OCI-LY7 (cell line): Measurements from ENCODE around the gene CCSER2. TPM values are rescaled to one million over a fixed set of nuclear protein-coding genes. Genes with fewer than 3 reads are reported as not detected.

ENCODE experiments used
- BruUV-seq: library from RNA; stranded (reverse); fragments of 400-500 nt; replicated peaks from 2 replicates; lab custom pipeline; 2021; lab: Mats Ljungman, UMichigan
- CTCF ChIA-PET: fragments of 300-600 bp; sonication (Branson Sonifier 250); formaldehyde crosslinking; loops from one replicate; lab custom pipeline; 2022; ENCODE audit warnings: antibody characterized with exemption; ENCODE audit not compliant: unreplicated experiment; lab: Charles Lee
- POLR2A ChIA-PET: fragments of 300-600 bp; sonication (Branson Sonifier 250); formaldehyde crosslinking; loops from one replicate; lab custom pipeline; 2022; ENCODE audit warnings: antibody characterized with exemption; lab: Charles Lee
- DNase-seq: peaks from one replicate; pipeline ENCODE4 v3.0.0-alpha.2; 2015; ENCODE audit warnings: low spot score
- H2AFZ ChIP-seq: fragments of 200-600 bp; sonication (generic), shearing (Covaris generic); 2 replicates; pipeline ENCODE4 v1.6.1; 2014; ENCODE audit warnings: mild to moderate bottlenecking, antibody characterized with exemption, low read length, moderate library complexity
- H3K27ac ChIP-seq: fragments of 200-600 bp; sonication (generic); 2 replicates; pipeline ENCODE4 v1.5.1; 2014; ENCODE audit warnings: mixed run types, low read depth, mild to moderate bottlenecking, moderate library complexity, low read length, inconsistent platforms; ENCODE audit not compliant: poor library complexity, severe bottlenecking
- H3K36me3 ChIP-seq: fragments of 200-600 bp; sonication (generic); 2 replicates; pipeline ENCODE4 v1.6.1; 2014; ENCODE audit warnings: mild to moderate bottlenecking, antibody characterized with exemption, low read length, moderate library complexity, mixed read lengths; ENCODE audit not compliant: insufficient read depth
- H3K4me1 ChIP-seq: fragments of 200-600 bp; sonication (generic); 2 replicates; pipeline ENCODE4 v1.5.1; 2014; ENCODE audit warnings: mild to moderate bottlenecking, low read length; ENCODE audit not compliant: insufficient read depth, poor library complexity, severe bottlenecking
- H3K4me2 ChIP-seq: fragments of 200-600 bp; sonication (generic); 2 replicates; pipeline ENCODE4 v1.6.1; 2014; ENCODE audit warnings: mild to moderate bottlenecking, low read length
- H3K4me3 ChIP-seq: fragments of 200-600 bp; sonication (generic); 2 replicates; pipeline ENCODE4 v1.5.1; 2014; ENCODE audit warnings: mild to moderate bottlenecking, low read depth, low read length; ENCODE audit not compliant: poor library complexity, severe bottlenecking
- H3K79me2 ChIP-seq: fragments of 200-600 bp; sonication (generic); 2 replicates; pipeline ENCODE4 v1.6.1; 2016; ENCODE audit warnings: low read depth, mild to moderate bottlenecking, low read length, moderate library complexity, mixed read lengths; ENCODE audit not compliant: insufficient read depth
- H3K9me2 ChIP-seq: fragments of 200-600 bp; sonication (generic); 2 replicates; pipeline ENCODE4 v1.6.1; 2016; ENCODE audit warnings: mild to moderate bottlenecking, low read length, mixed read lengths; ENCODE audit not compliant: insufficient read depth
- H3K9me3 ChIP-seq: fragments of 200-600 bp; sonication (generic); 2 replicates; pipeline ENCODE4 v1.6.1; 2014; ENCODE audit warnings: mild to moderate bottlenecking, mixed run types, low read length, mixed read lengths
- H4K20me1 ChIP-seq: fragments of 200-600 bp; sonication (generic); 2 replicates; pipeline ENCODE4 v1.6.1; 2014; ENCODE audit warnings: mild to moderate bottlenecking, antibody characterized with exemption, low read length, moderate library complexity, mixed read lengths; ENCODE audit not compliant: insufficient read depth
- EZH2phosphoT487 ChIP-seq: fragments of 200-600 bp; sonication (generic); IDR thresholded peaks from 2 replicates; pipeline ENCODE4 v1.6.1; 2018; ENCODE audit warnings: low read depth, borderline replicate concordance, mild to moderate bottlenecking, mixed run types, antibody characterized with exemption, low read length, moderate library complexity, mixed read lengths
- intact Hi-C: fragments of 100-400 bp; cut with micrococcal nuclease; formaldehyde crosslinking; loops from one replicate; pipeline ENCODE4 v1.10.0; 2022; ENCODE audit not compliant: unreplicated experiment
- total RNA-seq, 2 experiments: library from RNA; depleted of rRNA in 1 of 2; stranded (reverse); fragments of >200 nt in 1 of 2; shearing (Covaris generic) in 1 of 2; gene quantifications; 2 replicates each; pipeline ENCODE4 v1.2.3, GENCODE V29; 2014 to 2022
- TF ChIP-seq, protein P1 (sequence below): fragments of 200-600 bp; sonication (generic); conservative IDR thresholded peaks from 2 replicates; pipeline ENCODE4 v1.5.1; 2014; ENCODE audit warnings: mild to moderate bottlenecking, antibody characterized with exemption, low read length, moderate library complexity, mixed read lengths

The CCSER2 gene
- total RNA-seq, 2 experiments from 2014 or later = 15.9 to 30.1 TPM

DNA sequence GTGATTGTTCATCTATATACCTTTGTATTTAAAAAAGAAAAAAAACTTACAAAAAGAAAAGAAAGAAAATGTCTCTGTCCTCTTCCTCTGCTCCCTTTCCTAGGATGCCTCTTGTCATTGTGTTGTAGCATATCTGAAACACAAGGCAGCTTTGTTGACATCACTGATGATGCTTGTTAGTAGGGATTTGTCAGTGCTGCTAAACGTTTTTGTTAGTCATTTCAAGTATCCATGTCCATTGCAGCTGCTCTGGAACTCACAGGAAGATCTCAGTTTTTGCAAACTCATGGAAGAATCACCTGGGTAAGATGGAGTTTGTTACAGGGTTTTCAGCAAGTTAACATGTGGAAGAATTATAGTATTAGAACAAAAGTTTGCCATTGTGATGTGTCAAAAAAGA is 123.6 kb downstream of the CCSER2 start:
- Histone ChIP-seq H3K9me3 (no peaks in the 10 kb centered on the region), H3K36me3 (no peaks in the 10 kb centered on the region), H4K20me1 (no peaks in the 10 kb centered on the region), H3K79me2 (no peaks in the 10 kb centered on the region), H3K4me3 (no peak overlapping the region), H3K4me2 (no peak overlapping the region), H3K9me2 (no peaks in the 10 kb centered on the region), H3K4me1 (no peaks in the 10 kb centered on the region), H3K27ac (no peak overlapping the region), H2AFZ (no peak overlapping the region)
- DNase-seq = no peak
- ChIA-PET CTCF (no interaction called here), POLR2A (no interaction called here)
- intact Hi-C loops = no loop called here
- TF ChIP-seq EZH2phosphoT487 = no peak
- TF ChIP-seq, protein P1, sequence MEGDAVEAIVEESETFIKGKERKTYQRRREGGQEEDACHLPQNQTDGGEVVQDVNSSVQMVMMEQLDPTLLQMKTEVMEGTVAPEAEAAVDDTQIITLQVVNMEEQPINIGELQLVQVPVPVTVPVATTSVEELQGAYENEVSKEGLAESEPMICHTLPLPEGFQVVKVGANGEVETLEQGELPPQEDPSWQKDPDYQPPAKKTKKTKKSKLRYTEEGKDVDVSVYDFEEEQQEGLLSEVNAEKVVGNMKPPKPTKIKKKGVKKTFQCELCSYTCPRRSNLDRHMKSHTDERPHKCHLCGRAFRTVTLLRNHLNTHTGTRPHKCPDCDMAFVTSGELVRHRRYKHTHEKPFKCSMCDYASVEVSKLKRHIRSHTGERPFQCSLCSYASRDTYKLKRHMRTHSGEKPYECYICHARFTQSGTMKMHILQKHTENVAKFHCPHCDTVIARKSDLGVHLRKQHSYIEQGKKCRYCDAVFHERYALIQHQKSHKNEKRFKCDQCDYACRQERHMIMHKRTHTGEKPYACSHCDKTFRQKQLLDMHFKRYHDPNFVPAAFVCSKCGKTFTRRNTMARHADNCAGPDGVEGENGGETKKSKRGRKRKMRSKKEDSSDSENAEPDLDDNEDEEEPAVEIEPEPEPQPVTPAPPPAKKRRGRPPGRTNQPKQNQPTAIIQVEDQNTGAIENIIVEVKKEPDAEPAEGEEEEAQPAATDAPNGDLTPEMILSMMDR = no peak
- no TSS peak for BruUV-seq

DNA sequence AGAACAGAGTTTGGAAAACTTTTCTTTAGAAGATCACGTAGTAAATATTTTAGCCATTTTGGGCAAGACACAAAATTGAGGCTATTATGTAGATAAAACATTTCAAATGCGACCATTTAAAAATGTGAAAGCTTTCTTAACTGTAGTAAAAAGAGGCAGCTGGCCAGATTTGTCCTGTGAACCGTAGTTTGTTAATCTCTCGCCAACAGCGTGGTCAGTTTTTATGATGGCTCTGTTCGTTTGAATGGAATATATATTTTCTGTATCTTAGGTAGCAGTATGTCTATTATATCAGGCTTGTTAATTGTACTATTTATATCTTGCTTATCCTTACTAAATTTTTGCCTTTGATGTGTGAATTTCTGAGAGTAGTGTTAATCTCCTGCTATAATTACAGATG is 124.9 kb downstream of the CCSER2 start:
- H3K4me3 ChIP-seq = no peak overlapping the region
- no peak overlapping the region for H3K27ac ChIP-seq
- no peak overlapping the region for H2AFZ ChIP-seq
- no peaks in the 10 kb centered on the region for H3K36me3 ChIP-seq
- H3K9me3 ChIP-seq = no peaks in the 10 kb centered on the region
- ChIA-PET CTCF (no interaction called here), POLR2A (no interaction called here)
- intact Hi-C loops = no loop called here
- H4K20me1 ChIP-seq = no peaks in the 10 kb centered on the region
- BruUV-seq = no TSS peak
- no peak overlapping the region for H3K4me2 ChIP-seq
- H3K4me1 ChIP-seq = no peaks in the 10 kb centered on the region
- H3K79me2 ChIP-seq = no peaks in the 10 kb centered on the region
- TF ChIP-seq, protein P1 = no peak
- TF ChIP-seq EZH2phosphoT487 = no peak
- no peak for DNase-seq
- H3K9me2 ChIP-seq = no peaks in the 10 kb centered on the region

DNA sequence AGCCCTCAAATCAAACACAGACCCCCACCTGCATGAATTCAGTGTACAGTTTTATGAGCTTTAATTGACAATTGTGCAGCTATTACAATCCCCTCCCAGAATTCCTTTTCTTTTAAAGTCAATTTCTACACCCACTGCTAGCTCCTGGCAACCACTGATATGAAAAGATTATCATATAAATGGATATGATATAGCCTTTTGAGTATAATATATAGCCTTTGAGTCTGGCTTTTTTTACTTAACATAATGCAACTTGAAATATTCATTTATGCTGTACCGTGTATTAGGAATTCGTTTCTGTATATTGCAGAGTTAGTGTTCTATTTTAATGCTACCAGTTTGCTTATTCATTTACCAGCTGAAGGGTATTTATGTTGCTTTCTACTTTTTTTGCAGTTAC is 127.7 kb downstream of the CCSER2 start:
- H3K79me2 ChIP-seq = no peaks in the 10 kb centered on the region
- H4K20me1 ChIP-seq = no peaks in the 10 kb centered on the region
- no peaks in the 10 kb centered on the region for H3K36me3 ChIP-seq
- no peak for DNase-seq
- H3K4me3 ChIP-seq = no peak overlapping the region
- ChIA-PET POLR2A (interaction anchor here (0.6 to 0.9 kb wide), 2 partner anchors 13 to 1037 kb away, joined by 3 to 8 read pairs; no protein-coding TSS in a partner anchor), CTCF (no interaction called here)
- TF ChIP-seq, protein P1 = no peak
- TF ChIP-seq EZH2phosphoT487 = no peak
- no peak overlapping the region for H3K4me2 ChIP-seq
- H2AFZ ChIP-seq = no peak overlapping the region
- H3K4me1 ChIP-seq = no peaks in the 10 kb centered on the region
- no peaks in the 10 kb centered on the region for H3K9me2 ChIP-seq
- no TSS peak for BruUV-seq
- no peaks in the 10 kb centered on the region for H3K9me3 ChIP-seq
- intact Hi-C loops = no loop called here
- no peak overlapping the region for H3K27ac ChIP-seq
